GM19468 (cell line): ENCODE results near the gene SLC5A5.
"Not testable (repeated sequence)": the region's sequence is repeated elsewhere in the genome, so short reads cannot be mapped to it uniquely, and the experiment has no call there.

Source experiments
- ATAC-seq: cut with Tn5 transposase; IDR thresholded peaks from one replicate; pipeline ENCODE4 v1.9.1; 2021; ENCODE audit warnings: mild to moderate bottlenecking, moderate library complexity, moderate number of reproducible peaks; ENCODE audit not compliant: unreplicated experiment; ENCODE audit errors: extremely low read depth

SLC5A5 gene

GRCh38 chr19:17869114-17869608 lies 2.6 kb upstream of the SLC5A5 start:
- no peak for ATAC-seq

- ATAC-seq, result no peak
These were observed 490 bp upstream of the SLC5A5 start for GRCh38 chr19:17871032-17871877.

- ATAC-seq, result no peak
These were observed 681 bp downstream of the SLC5A5 start for GRCh38 chr19:17872251-17873001.

- no peak for ATAC-seq
These were observed 2.3 kb downstream of the SLC5A5 start for GRCh38 chr19:17873786-17874757.

- ATAC-seq, result no peak
These were observed 3.0 kb downstream of the SLC5A5 start for GRCh38 chr19:17874758-17875135.

- no peak for ATAC-seq
These were observed 6.0 kb downstream of the SLC5A5 start for GRCh38 chr19:17877696-17878095.

GRCh38 chr19:17879466-17879865 lies 7.7 kb downstream of the SLC5A5 start:
- ATAC-seq, result no peak

GRCh38 chr19:17881701-17882100 lies 10.0 kb downstream of the SLC5A5 start:
- no peak for ATAC-seq

- no peak for ATAC-seq
These were observed 12.1 kb downstream of the SLC5A5 start for GRCh38 chr19:17883627-17884410.

GRCh38 chr19:17886515-17886914 lies 14.8 kb downstream of the SLC5A5 start:
- ATAC-seq, result no peak

- ATAC-seq, result not testable (repeated sequence)
These were observed 15.5 kb downstream of the SLC5A5 start for GRCh38 chr19:17887221-17887620.

GRCh38 chr19:17888260-17888659 lies 16.5 kb downstream of the SLC5A5 start:
- no peak for ATAC-seq

GRCh38 chr19:17889609-17890214 lies 18.0 kb downstream of the SLC5A5 start:
- no peak for ATAC-seq

- no peak for ATAC-seq
These were observed 22.0 kb downstream of the SLC5A5 start for GRCh38 chr19:17893766-17894165.

- ATAC-seq, result no peak
These were observed 31.0 kb downstream of the SLC5A5 start for GRCh38 chr19:17902701-17903100.

GRCh38 chr19:17908244-17908643 lies 36.5 kb downstream of the SLC5A5 start:
- no peak for ATAC-seq

GRCh38 chr19:17909003-17909732 lies 37.4 kb downstream of the SLC5A5 start:
- no peak for ATAC-seq

GRCh38 chr19:17910791-17911360 lies 39.1 kb downstream of the SLC5A5 start:
- no peak for ATAC-seq
